Gastroesophageal sphincter (tissue), 3 donors: ENCODE results near the gene RAB43.

Experiments used
- EP300 ChIP-seq: sonication (generic); formaldehyde crosslinking; IDR thresholded peaks from one replicate; pipeline ENCODE4 v1.6.1; 2017; ENCODE audit warnings: antibody characterized with exemption, mild to moderate bottlenecking
- POLR2AphosphoS5 ChIP-seq: sonication (generic); formaldehyde crosslinking; IDR thresholded peaks from one replicate; pipeline ENCODE4 v1.6.1; 2017; ENCODE audit warnings: antibody characterized with exemption
- TF ChIP-seq, protein P1 (sequence below), 4 experiments: fragments of 200-600 bp in 2 of 4; fragments of 450-650 bp in 2 of 4; sonication (generic) in 1 of 4; IDR thresholded peaks; one replicate each; pipeline ENCODE4 v1.5.1; 2017 to 2019; ENCODE audit warnings: antibody characterized with exemption in 4 of 4, mild to moderate bottlenecking in 2 of 4, moderate library complexity in 2 of 4

DNA sequence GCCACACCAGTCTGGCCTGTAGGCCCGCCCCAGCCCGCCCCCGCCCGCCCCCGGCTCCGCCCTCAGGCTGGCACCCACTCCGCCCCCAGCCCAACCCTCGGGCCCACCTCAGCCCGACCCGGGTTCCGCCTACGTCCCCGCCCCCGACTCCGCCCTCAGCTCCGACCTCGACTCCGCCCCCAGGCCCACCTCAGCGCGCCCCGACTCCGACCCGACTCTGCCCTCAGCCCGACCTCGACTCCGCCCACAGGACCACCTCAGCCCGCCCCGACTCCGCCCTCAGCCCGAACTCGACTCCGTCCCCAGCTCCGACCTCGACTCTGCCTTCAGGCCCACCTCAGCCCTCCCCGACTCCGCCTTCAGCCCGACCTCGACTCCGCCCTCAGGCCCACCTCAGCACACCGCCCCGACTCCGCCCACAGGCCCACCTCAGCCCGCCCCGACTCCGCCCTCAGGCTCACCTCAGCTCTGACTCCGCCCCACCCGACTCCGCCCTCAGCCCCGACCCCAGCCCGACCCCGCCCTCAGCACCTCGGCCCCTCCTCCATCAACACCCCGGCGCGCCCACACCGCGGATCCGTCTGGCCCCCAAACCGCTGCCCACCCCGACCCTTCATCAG is at the start of gene RAB43:
- no peak for TF ChIP-seq POLR2AphosphoS5
- TF ChIP-seq EP300, result no peak
- TF ChIP-seq, protein P1, sequence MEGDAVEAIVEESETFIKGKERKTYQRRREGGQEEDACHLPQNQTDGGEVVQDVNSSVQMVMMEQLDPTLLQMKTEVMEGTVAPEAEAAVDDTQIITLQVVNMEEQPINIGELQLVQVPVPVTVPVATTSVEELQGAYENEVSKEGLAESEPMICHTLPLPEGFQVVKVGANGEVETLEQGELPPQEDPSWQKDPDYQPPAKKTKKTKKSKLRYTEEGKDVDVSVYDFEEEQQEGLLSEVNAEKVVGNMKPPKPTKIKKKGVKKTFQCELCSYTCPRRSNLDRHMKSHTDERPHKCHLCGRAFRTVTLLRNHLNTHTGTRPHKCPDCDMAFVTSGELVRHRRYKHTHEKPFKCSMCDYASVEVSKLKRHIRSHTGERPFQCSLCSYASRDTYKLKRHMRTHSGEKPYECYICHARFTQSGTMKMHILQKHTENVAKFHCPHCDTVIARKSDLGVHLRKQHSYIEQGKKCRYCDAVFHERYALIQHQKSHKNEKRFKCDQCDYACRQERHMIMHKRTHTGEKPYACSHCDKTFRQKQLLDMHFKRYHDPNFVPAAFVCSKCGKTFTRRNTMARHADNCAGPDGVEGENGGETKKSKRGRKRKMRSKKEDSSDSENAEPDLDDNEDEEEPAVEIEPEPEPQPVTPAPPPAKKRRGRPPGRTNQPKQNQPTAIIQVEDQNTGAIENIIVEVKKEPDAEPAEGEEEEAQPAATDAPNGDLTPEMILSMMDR (IDR thresholded peaks at IDR 0.05), result no peak
